Effector memory CD8-positive, alpha-beta T cell (primary cell): ENCODE data around the gene OSBPL5.

Source experiments
- ATAC-seq: fragments of 150-1000 bp; cut with Tn5 transposase; replicated peaks from 2 replicates; pipeline ENCODE4 v1.10.0; 2021; ENCODE audit warnings: mild to moderate bottlenecking, moderate library complexity
- DNase-seq, 3 experiments: peaks; one replicate each; pipeline ENCODE4 v3.0.0; 2021
- H3K27ac Mint-ChIP-seq, 2 donors: one replicate each; pipeline ENCODE4 v1.8.0; 2022; ENCODE audit warnings: mild to moderate bottlenecking in 2 of 2, mixed read lengths in 2 of 2, moderate library complexity in 2 of 2
- H3K27me3 Mint-ChIP-seq, 2 donors: one replicate each; pipeline ENCODE4 v1.8.0; 2022; ENCODE audit warnings: mixed read lengths in 2 of 2
- H3K36me3 Mint-ChIP-seq: one replicate; pipeline ENCODE4 v1.8.0; 2022; ENCODE audit warnings: mild to moderate bottlenecking, moderate library complexity, mixed read lengths; ENCODE audit not compliant: insufficient read depth
- H3K4me1 Mint-ChIP-seq, 2 donors: one replicate each; pipeline ENCODE4 v1.8.0; 2022; ENCODE audit warnings: low read depth in 2 of 2, mixed read lengths in 2 of 2
- H3K4me3 Mint-ChIP-seq, 2 donors: one replicate each; pipeline ENCODE4 v1.8.0; 2022; ENCODE audit warnings: mild to moderate bottlenecking in 2 of 2, mixed read lengths in 2 of 2, moderate library complexity in 2 of 2
- H3K9me3 Mint-ChIP-seq, 2 donors: one replicate each; pipeline ENCODE4 v1.8.0; 2022; ENCODE audit warnings: mixed read lengths in 2 of 2

The OSBPL5 gene

GRCh38 chr11:3194016-3194816, 29.1 kb upstream of the OSBPL5 start:
- DNase-seq (no peak), ATAC-seq (no peak)
- Mint-ChIP-seq H3K27me3 (peaks cover 5 to 57% of the 10 kb centered on the region in 2 donors), H3K9me3 (no peaks in the 10 kb centered on the region), H3K27ac (no peak overlapping the region), H3K36me3 (peaks cover 4% of the 10 kb centered on the region), H3K4me1 (no peaks in the 10 kb centered on the region), H3K4me3 (no peak overlapping the region)

- H3K27ac Mint-ChIP-seq, result no peak overlapping the region
- H3K4me1 Mint-ChIP-seq, result no peaks in the 10 kb centered on the region
- H3K27me3 Mint-ChIP-seq, result peaks cover 5 to 52% of the 10 kb centered on the region in 2 donors
- no peak overlapping the region for H3K4me3 Mint-ChIP-seq
- ATAC-seq (no peak), DNase-seq (no peak)
- peaks cover 4% of the 10 kb centered on the region for H3K36me3 Mint-ChIP-seq
- no peaks in the 10 kb centered on the region for H3K9me3 Mint-ChIP-seq
These were observed 28.4 kb upstream of the OSBPL5 start for GRCh38 chr11:3193373-3194015.

- Mint-ChIP-seq H3K27me3 (peaks cover 5 to 48% of the 10 kb centered on the region in 2 donors), H3K9me3 (no peaks in the 10 kb centered on the region), H3K27ac (no peak overlapping the region), H3K4me1 (no peaks in the 10 kb centered on the region), H3K36me3 (peaks cover 4% of the 10 kb centered on the region), H3K4me3 (no peak overlapping the region)
- ATAC-seq (no peak), DNase-seq (no peak)
These were observed 27.6 kb upstream of the OSBPL5 start for GRCh38 chr11:3192511-3193372.

- H3K4me3 Mint-ChIP-seq, result no peak overlapping the region
- ATAC-seq (no peak), DNase-seq (no peak)
- H3K36me3 Mint-ChIP-seq, result peaks cover 2% of the 10 kb centered on the region
- no peaks in the 10 kb centered on the region for H3K9me3 Mint-ChIP-seq
- H3K4me1 Mint-ChIP-seq, result no peaks in the 10 kb centered on the region
- no peak overlapping the region for H3K27ac Mint-ChIP-seq
- H3K27me3 Mint-ChIP-seq, result peaks cover 5 to 47% of the 10 kb centered on the region in 2 donors
These were observed 26.6 kb upstream of the OSBPL5 start for GRCh38 chr11:3191586-3192324.

- H3K27me3 Mint-ChIP-seq, result peaks cover 5 to 39% of the 10 kb centered on the region in 2 donors
- no peaks in the 10 kb centered on the region for H3K36me3 Mint-ChIP-seq
- H3K4me1 Mint-ChIP-seq, result no peaks in the 10 kb centered on the region
- no peak overlapping the region for H3K27ac Mint-ChIP-seq
- ATAC-seq, result no peak
- no peak overlapping the region for H3K4me3 Mint-ChIP-seq
- no peak for DNase-seq
- H3K9me3 Mint-ChIP-seq, result no peaks in the 10 kb centered on the region
These were observed 25.5 kb upstream of the OSBPL5 start for GRCh38 chr11:3190600-3190999.

GRCh38 chr11:3189886-3190583, 24.9 kb upstream of the OSBPL5 start:
- peaks cover 5 to 33% of the 10 kb centered on the region in 2 donors for H3K27me3 Mint-ChIP-seq
- DNase-seq, result no peak
- ATAC-seq, result no peak
- no peaks in the 10 kb centered on the region for H3K4me1 Mint-ChIP-seq
- H3K27ac Mint-ChIP-seq, result no peak overlapping the region
- no peak overlapping the region for H3K4me3 Mint-ChIP-seq
- H3K9me3 Mint-ChIP-seq, result no peaks in the 10 kb centered on the region
- H3K36me3 Mint-ChIP-seq, result no peaks in the 10 kb centered on the region

GRCh38 chr11:3189196-3189843, 24.2 kb upstream of the OSBPL5 start:
- H3K4me3 Mint-ChIP-seq, result no peak overlapping the region
- ATAC-seq (no peak), DNase-seq (no peak)
- no peaks in the 10 kb centered on the region for H3K4me1 Mint-ChIP-seq
- no peaks in the 10 kb centered on the region for H3K36me3 Mint-ChIP-seq
- H3K9me3 Mint-ChIP-seq, result no peaks in the 10 kb centered on the region
- peaks cover 5 to 26% of the 10 kb centered on the region in 2 donors for H3K27me3 Mint-ChIP-seq
- no peak overlapping the region for H3K27ac Mint-ChIP-seq

GRCh38 chr11:3188496-3189195, 23.5 kb upstream of the OSBPL5 start:
- H3K4me3 Mint-ChIP-seq, result no peak overlapping the region

GRCh38 chr11:3186166-3186953, 21.2 kb upstream of the OSBPL5 start:
- ATAC-seq (no peak), DNase-seq (no peak)
- H3K27ac Mint-ChIP-seq, result no peak overlapping the region
- no peaks in the 10 kb centered on the region for H3K4me1 Mint-ChIP-seq
- H3K9me3 Mint-ChIP-seq, result no peaks in the 10 kb centered on the region
- no peak overlapping the region for H3K4me3 Mint-ChIP-seq
- H3K27me3 Mint-ChIP-seq, result peaks cover 5 to 20% of the 10 kb centered on the region in 2 donors
- no peaks in the 10 kb centered on the region for H3K36me3 Mint-ChIP-seq

More at GRCh38 chr11:3188496-3189195, 23.5 kb upstream of the OSBPL5 start:
- DNase-seq (no peak), ATAC-seq (no peak)
- Mint-ChIP-seq H3K27ac (no peak overlapping the region), H3K27me3 (peaks cover 5 to 26% of the 10 kb centered on the region in 2 donors), H3K9me3 (no peaks in the 10 kb centered on the region), H3K4me1 (no peaks in the 10 kb centered on the region), H3K36me3 (no peaks in the 10 kb centered on the region)

GRCh38 chr11:3184732-3185347, 19.7 kb upstream of the OSBPL5 start:
- Mint-ChIP-seq H3K4me1 (no peaks in the 10 kb centered on the region), H3K27ac (no peak overlapping the region), H3K9me3 (no peaks in the 10 kb centered on the region), H3K4me3 (no peak overlapping the region), H3K36me3 (no peaks in the 10 kb centered on the region), H3K27me3 (peaks cover 1 to 21% of the 10 kb centered on the region in 2 donors)
- DNase-seq (no peak), ATAC-seq (no peak)

- H3K27ac Mint-ChIP-seq, result no peak overlapping the region
- DNase-seq (no peak), ATAC-seq (no peak)
- H3K4me3 Mint-ChIP-seq, result no peak overlapping the region
- no peaks in the 10 kb centered on the region for H3K36me3 Mint-ChIP-seq
- H3K9me3 Mint-ChIP-seq, result no peaks in the 10 kb centered on the region
- H3K27me3 Mint-ChIP-seq, result peaks cover 0 to 20% of the 10 kb centered on the region in 2 donors
- no peaks in the 10 kb centered on the region for H3K4me1 Mint-ChIP-seq
These were observed 18.4 kb upstream of the OSBPL5 start for GRCh38 chr11:3183523-3183922.
